HT1080 (cell line): ENCODE data around the gene SLC13A3. TPM values are rescaled to one million over a fixed set of nuclear protein-coding genes. Genes with fewer than 3 reads are reported as not detected.

Experiments
- DNase-seq: peaks from one replicate; pipeline ENCODE4 v3.0.0-alpha.2; 2015; ENCODE audit warnings: low read depth
- total RNA-seq: library from RNA; depleted of rRNA; stranded (reverse); fragments of >200 nt; shearing (Covaris generic); gene quantifications from 2 replicates; pipeline ENCODE4 v1.2.3, GENCODE V29; 2014

The SLC13A3 gene
- total RNA-seq, 1 experiment from 2014 or later = not detected

DNA sequence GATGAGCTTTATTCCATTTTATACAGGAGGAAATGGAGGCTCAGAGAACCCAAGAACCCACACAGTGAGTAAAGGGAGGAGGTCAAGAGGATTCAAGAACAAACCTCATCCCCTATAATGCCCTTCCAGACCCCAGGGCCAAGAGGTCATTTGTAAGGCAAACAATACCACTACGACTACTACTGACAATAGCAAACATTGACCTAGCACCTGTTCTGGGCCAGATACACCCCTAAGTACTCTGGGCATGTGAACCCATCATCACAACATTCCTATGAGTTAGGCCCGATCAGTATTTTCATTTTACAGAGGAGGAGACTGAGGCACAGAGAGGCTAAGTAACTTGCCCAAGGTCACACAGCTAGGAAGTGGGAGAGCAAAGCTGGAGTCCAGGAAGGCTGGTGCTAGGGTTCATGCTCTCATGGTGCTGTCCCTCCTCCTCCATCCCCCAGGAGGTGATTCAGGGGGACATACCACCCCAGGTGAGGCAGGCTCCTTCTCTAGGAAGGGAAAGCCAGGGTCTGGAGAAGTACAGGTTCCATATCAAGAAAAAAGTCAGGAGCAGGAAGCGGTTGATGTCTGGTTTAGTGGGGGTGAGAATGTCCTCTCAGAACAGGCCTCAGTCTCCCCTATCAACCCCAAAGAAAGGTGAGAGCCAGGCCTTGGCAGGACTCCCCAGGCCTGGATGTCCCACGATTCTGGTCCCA is 13.7 kb downstream of the SLC13A3 start:
- DNase-seq = no peak

DNA sequence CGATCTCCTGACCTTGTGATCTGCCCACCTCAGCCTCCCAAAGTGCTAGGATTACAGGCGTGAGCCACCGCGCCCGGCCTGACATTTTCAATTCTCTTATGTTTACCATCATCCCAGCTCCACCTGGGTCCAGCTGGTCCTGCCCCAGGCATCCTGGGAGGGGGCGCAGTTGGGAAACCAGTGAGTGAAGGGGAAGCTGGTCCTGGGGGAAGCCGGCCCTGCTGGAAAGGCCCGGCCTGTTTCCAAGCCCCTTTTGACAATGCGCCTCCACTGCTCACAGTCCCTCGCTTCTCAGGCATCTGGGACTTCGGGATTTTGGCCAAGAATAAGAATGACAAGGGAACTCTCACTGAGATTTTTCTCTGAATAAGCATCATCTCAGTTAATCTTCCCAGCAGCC is 14.2 kb downstream of the SLC13A3 start:
- no peak for DNase-seq

DNA sequence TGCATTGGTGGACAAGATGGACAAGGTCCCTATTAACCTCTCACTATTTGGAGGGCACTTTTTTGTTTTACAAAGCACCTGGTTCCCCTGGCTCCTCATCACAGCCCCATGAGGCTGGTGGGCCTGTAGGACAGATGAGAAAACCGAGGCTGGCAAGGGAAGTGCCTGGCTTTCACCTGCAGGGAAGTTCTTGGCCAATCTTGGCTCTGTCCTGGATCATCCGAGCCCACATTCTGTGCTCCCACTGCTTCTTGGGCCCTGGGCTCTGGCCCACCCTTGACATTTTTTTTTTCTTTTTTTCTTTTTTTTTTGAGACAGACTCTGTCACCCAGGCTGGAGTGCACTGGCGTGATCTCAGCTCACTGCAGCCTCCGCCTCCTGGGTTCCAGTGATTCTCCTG is 14.7 kb downstream of the SLC13A3 start:
- no peak for DNase-seq

DNA sequence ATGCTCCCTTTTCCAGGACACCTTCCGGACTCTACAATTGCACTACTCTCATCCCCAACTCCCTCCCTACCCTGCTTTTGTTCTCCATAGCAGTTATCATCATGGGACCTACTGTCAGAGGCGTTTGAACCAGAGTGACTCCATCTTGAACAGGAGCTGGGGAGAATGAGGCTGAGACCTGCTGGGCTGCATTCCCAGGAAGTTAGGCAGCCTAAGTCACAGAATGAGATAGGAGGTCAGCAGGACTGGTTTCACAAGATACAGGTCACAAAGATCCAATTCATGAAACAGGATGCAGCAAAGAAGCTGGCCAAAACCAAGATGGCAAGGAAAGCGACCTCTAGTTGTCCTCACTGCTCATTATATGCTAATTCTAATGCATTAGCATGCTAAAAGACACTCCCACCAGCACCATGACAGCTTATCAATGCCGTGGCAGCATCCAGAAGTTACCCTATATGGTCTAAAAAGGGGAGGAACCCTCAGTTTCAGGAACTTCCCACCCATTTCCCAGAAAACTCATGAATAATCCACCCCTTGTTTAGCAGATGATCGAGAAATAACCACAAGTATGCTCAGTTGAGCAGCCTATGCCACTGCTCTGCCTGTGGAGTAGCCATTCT is 15.6 kb downstream of the SLC13A3 start:
- no peak for DNase-seq

DNA sequence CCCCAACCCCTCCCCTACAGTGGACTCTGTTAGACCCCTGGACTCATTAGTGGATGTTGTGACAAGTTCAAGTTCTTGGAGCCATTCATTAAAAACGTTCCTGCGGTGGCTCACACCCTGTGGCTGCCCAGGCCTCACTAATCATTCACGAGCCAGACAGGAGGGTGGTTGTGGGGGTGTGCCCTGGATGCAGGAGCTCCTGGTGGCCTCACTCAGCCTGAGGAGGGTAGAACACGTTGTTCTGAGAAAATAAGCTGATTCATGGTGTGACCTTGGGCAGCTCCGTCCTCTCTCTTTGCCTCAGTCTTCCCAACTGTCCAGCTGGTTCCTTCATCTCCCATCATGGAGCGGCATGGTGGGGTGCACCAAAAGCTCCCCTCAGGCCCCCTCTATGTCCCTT is 16.7 kb downstream of the SLC13A3 start:
- no peak for DNase-seq

DNA sequence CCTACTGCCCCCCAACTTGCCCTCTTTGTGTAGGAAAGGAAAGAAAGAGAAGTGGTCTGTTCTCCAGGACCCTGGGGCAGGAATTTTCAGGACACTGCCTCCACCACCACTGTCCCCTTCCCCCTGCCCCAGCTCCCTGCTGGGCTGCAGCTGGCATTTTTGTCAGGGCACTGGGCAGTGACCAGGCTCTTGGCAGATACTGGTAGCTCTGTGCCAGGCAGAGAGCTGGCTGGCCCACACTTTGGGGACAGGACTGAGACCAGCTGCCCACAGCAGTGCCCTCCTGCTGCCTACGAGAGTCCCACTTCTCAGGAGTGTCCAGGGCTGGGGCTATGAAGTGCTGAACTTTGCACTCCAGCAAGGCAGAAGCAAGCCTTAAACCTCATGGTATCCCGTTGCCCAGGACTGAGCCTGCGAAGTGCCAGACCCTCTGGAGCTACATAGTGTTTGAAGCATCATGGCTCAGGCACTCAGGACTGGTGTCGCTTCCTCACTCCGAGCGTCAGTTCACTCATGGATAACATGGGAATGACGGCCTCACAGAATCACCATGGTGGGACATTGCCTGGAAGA is 19.3 kb downstream of the SLC13A3 start:
- DNase-seq = no peak

DNA sequence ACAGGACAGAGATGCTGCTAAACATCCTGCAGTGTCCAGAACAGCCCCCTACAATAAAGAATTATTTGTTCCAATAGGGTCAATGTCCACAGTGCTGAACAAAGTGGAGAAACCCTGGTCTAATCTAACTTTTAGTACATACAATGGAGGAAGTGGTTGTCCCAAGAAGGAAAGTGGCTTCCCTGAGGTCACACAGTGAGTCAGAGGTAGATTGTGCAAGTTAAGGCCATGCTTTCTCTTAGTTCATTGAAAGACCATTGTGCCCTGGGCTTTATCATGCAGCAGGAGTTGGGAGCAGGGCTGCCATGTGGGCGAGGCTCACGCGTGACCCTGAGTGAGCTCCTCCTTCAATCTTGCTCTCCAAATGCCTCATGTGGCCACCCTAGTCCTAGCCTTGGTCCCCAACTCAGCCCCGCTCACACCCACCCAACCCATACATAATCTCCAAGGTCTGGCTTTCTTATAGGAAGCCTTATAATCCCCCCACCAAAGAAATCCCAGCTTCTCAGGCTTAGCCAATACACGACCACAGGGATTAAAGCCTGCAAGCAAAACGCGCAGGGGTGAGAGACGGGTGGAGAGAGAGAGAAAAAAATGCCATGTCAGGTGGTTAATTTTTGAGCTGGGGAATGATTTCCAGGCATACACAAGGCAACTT is 19.9 kb downstream of the SLC13A3 start:
- peak; percentile 38 for DNase-seq

DNA sequence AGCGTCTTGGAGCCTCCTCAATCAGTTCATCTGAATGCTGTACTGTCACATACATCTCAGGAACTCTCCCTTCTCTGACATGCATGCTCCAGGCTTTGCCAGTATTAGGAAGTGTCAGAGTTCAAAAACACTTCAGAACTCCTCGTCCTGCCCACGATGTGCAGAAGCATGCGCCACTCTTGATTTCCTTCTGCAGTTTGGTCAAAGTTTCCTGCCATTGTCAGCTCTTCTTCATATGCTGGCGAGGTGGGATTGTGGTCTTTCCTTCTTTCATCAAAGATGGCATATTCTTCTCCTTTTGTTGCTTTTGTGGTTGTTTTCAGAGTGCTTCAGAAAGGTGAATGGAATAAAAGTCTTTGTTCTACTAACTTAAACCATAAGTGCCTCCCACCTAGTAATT is 21.0 kb downstream of the SLC13A3 start:
- DNase-seq = no peak

DNA sequence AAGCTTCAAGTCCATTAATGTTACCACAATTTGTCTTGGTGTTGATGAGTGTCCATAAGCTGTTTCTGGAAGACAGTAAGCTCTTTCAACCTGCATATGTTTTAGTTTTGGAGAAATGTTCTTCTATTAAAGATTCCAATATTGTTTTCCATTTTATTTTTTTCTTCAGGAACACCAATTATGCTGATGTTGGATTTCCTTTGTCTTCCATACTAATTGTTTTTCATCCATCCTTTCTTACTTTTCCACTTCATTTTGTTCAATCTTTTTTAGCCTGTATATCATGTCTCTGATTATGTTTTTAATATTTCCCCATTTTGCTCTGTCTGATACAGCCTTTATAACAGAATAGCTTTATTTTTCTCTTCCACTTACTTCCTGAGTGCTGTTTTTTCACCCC is 21.9 kb downstream of the SLC13A3 start:
- no peak for DNase-seq

DNA sequence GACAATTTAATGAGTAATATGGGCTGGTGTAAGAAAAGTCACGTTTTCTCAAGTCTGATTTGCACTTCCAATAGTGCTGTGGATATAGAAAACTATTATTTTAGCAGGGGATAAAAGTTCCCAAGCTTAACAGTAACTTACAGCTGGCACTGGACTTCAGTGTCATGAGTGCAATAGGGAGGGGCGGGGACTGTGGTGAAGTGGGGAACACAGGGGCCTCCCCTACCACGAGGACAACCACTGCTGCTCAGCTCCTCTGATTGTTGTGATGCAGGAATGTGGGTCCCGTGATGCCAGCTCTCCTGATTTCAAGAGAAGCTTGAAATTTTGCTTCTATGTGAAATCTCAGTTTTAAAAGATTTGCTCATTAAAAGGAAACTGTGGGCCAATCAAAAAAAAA is 24.0 kb downstream of the SLC13A3 start:
- no peak for DNase-seq

DNA sequence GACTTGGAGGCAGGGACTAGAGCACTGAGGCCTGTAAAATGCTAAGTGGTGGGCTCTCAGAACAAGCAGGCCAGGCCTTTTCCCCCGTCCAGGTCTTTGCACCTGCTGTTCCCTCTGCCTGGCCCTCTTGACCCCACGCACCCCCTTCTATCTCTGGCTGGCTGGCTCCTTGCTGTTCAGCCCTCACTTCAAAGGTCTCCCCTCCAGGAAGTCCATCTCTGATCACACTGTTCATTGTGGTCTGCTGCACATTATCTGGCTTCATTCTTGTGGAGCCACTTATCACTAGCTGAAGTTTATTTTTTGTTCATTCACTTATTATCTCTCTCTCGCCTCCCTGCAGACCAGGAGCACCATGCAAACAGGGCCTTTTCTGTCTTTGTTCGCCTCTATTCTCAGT is 24.5 kb downstream of the SLC13A3 start:
- no peak for DNase-seq

DNA sequence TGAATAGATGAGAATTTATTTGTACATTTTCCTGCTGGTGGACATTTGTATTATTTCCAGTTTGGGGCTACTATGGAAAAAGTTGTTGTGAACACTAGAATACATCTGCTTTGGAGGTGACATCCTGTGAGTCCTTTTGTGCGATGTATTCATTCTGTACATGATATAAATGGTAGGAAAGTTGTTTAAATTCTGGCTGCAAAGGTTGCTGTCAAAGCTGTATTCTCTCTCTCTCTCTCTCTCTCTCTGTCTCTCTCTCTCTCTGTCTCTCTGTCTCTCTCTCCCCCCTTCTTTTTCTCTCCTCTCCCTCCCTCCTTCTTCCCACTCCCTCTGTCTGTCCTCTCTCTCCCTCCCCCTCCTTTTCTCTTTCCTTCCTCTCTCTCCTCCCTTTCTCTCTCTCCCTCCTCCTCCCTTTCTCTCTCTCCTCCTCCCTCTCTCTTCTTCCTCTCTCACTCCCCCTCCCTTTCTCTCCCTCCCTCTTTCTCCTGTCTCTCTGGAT is 25.3 kb downstream of the SLC13A3 start:
- no peak for DNase-seq

DNA sequence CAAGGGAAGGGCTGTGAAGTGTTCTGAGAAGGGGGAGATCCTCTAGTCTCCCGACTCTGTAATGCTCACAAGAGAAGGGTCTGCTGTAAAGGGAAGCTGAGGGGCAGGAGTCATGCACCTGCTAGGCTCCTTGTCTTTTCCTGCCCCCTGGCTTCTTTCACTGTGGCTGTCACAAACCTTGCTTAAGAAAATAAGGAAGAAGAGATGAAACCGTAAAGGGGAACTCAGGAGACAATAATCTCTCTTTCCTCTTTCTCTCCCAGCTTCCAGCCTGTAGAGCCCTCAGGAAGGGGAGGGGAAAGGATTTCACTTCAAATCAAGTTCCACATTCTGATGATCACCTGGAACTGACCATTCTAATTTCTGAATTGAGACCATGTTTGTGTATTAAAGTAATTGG is 26.3 kb downstream of the SLC13A3 start:
- DNase-seq = no peak

DNA sequence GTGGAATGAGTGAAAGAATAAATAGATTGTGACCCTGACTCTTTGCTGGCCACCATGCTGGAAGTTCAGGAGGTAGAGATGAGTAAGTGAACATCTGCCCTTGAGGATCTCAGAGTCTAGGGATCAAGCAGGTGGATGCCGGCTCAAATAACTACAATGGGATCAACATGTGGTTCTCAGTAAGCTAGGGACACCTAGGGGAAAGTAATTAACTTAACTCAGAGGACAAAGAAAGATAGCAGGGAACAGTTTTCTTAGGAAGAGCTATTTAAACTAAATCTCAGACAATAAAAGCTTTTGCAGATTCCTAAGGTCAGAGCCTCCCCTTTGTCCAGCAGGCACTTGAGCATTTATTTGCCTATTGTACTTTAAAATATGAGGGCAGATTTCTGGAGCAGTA is 29.1 kb downstream of the SLC13A3 start:
- no peak for DNase-seq

DNA sequence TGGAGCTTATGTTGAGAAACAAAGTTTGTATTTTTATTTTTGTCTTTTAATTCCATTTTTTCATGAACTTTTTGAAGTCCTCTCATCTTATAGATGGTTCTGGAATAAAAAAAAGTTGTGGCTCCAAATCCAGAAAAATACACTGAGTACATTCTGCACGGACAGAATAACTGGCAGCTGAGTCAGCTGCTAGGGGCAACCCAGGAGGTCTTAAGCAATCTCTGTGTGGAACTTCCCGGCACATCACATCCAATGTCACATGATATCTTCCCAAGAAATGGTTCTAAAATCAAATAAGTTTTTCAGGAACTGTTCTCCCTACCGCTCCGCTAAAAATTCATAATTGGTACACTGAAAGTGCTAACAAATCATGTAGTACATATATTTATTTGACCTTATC is 29.8 kb downstream of the SLC13A3 start:
- DNase-seq = no peak

DNA sequence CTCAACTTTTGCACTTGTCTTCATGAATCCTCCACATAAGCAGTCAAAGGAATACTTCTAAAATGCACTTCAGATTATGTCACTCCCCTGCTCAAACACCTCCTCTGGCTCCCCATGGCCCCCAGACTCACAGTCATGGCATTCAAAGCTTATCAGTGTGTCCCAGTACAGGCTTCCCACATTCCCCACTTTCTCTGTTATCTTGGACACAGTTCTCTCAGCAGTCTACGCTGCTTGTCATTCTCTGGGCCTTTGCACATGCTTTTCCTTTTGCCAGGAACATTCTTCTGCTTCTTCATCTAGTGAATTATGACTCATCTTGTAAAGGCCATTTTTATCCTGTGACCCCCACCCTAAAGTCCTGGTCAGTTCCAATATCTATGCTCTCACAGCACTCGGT is 31.8 kb downstream of the SLC13A3 start:
- no peak for DNase-seq

DNA sequence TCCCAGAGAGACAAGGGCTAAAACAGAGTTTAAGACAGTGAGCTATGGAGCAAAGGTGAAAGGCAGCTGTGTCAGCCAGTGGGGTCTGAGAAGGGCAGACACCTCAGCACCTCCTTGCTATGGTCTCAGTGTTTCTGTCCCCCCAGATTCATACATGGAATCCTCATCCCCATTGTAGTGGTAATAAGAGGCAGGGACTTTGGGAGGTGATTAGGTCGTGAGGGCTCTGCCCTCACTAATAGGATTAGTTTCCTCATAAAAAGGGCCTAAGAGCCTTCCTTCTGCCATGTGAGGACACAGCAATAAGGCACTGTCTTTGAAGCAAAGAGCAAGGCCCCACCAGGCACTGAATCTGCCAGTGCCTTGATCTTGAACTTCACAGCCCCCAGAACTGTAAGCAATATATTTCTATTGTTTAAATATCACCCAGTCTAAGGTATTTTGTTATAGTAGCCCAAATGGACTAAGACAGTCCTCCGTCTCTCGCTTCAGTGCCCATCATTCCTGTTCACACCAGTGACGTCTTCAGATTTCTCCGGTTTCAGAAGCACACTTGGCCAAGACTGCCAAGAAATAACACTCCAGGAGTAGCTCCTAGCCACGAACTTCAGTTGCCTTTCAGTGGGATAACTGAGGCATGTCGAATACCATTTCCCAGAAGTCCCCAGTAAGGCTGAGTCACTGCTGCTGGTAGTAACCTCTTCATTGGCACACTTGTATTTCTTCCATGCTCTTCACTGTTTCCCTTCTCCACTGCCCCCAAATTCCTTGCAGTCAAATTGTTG is 32.8 kb downstream of the SLC13A3 start:
- DNase-seq = no peak

DNA sequence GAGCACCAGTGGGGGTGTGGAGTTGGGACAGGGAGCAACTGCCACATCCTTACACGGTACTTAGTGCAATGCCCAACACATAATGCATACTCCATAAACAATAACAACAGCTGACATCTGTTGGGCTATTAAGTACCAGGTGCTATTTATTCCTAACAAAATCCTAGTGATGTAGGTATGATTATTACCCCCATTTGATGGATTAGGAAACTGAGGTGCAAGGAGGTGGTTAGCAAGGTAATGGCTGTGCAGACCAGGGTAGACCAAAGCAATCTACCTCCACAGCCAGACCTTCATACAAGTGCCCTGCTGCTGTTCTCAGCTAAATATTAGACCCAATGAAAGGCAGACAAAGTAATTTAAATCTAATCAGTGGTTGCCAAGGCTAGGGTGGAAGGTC is 36.8 kb downstream of the SLC13A3 start:
- DNase-seq = no peak

DNA sequence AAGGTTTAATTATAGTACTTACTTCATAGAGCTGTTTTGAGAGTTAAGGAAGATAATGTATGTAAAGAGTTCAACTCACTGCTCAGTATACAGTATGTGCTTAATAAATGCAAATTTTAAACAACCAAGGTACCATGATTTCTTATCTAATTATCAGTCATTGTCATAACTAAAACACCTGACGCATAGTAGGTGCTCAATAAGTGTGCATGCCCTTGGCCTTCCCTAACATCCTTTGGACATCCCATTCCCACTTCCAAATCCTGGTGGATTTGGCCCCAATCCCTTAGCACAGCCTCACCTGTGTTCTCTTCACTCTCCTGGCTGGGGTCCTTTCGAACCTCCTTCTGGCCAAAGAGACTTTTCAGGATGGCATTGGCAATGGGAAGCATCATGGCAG is 41.1 kb downstream of the SLC13A3 start:
- DNase-seq = no peak

DNA sequence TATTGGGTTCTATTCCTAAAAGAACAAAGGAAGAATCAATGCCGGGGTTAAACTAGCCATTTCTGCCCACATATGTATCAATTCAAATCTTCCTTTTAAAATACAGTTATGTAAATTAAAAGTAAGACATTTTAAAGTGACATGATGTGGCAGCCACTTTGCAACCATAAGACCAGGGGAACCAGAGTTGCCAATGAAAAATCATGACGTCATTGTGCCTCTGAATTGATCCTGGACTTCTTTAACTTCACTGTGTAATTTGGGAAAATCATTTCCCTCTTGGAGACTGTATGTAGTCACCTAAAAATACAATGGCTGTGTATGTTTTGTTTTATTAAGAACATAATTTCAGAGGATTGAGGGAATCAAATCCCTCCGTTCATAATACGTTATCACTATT is 42.2 kb downstream of the SLC13A3 start:
- DNase-seq = no peak

DNA sequence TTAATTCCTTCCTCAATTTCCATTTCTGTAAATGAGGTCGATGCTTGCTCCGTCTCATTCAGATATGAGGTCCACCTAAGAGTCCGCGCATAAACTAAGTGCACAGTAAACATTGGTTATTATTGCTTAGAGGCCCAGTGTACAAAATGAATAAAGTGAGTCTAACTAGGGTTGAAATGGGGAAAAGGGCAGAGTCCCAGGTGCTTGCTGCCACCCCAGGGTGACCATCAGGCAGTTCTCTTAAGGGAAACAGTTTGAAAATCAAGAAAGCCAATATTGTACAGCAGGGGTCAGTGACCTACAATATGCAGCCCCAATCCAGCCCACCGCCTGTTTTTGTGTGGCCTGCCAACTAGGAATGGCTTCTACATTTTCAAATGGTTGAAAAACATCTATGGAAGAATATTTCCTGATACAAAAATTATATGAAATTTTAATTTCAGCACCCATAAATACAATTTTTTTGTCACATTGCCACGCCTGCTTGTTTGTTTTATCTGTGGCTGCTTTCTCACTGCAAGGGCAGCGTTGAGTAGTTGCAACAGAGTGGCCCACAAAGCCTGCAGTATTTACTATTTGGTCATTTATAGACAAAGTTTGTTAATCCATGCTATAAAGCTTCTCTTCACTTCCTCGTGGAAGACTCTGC is 43.3 kb downstream of the SLC13A3 start:
- DNase-seq = no peak
